Erythroblast (primary cell): ENCODE measurements around the gene SIL1.

Experiments
- GATA1 ChIP-seq: IDR thresholded peaks from 2 replicates; pipeline ENCODE4 v1.6.1; 2011; ENCODE audit warnings: low read depth, mild to moderate bottlenecking, control low read depth, low read length, moderate library complexity
- POLR2A ChIP-seq: IDR thresholded peaks from 2 replicates; pipeline ENCODE4 v1.6.1; 2011; ENCODE audit warnings: mild to moderate bottlenecking, low read length

DNA sequence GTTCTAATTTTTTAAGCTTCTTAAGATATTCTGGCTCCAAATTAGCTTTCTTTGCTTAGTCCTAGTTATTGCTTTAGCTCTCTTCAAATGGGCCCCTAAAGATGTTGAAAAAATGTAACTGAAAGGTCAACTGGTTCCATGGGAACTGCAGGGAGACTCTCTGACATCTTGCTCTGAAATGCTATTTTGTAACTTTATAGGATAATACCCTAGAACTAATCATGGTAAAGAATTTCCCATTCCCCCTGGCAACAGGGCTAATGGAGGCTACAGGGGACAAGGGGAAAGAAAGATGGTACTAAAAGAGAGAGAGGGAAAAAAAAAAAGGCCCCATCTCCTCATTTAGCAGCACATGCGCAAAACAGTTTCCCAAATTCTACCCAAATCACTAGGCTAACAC, 39.4 kb downstream of the SIL1 start:
- no peak for TF ChIP-seq POLR2A
- no peak for TF ChIP-seq GATA1
